RWPE2 (cell line): ENCODE measurements around the gene BICDL2.
"Not testable (repeated sequence)": the region's sequence is repeated elsewhere in the genome, so short reads cannot be mapped to it uniquely, and the experiment has no call there.

ENCODE experiments used
- ATAC-seq: fragments of 200-7000 bp; cut with Tn5 transposase; 3 replicates; pipeline ENCODE4 v1.9.1; 2021; ENCODE audit warnings: low read depth
- DNase-seq: peaks from one replicate; pipeline ENCODE4 v3.0.0-alpha.2; 2020; ENCODE audit warnings: low spot score
- H3K27ac ChIP-seq: fragments of 450-650 bp; 2 replicates; pipeline ENCODE4 v1.5.1; 2017; ENCODE audit warnings: mild to moderate bottlenecking; ENCODE audit not compliant: poor library complexity, severe bottlenecking
- H3K27me3 ChIP-seq: fragments of 250-450 bp; sonication (Bioruptor Pico); 2 replicates; pipeline ENCODE4 v1.5.1; 2021; ENCODE audit warnings: mild to moderate bottlenecking, moderate library complexity; ENCODE audit not compliant: insufficient read depth, poor library complexity, severe bottlenecking
- H3K36me3 ChIP-seq: fragments of 250-450 bp; sonication (Bioruptor Pico); 2 replicates; pipeline ENCODE4 v1.5.1; 2020; ENCODE audit warnings: low read depth, mild to moderate bottlenecking, moderate library complexity
- H3K4me1 ChIP-seq: fragments of 250-450 bp; sonication (Bioruptor Pico); 2 replicates; pipeline ENCODE4 v1.5.1; 2021; ENCODE audit warnings: mild to moderate bottlenecking, moderate library complexity; ENCODE audit not compliant: insufficient read depth, poor library complexity, severe bottlenecking
- H3K4me3 ChIP-seq: fragments of 250-450 bp; sonication (Bioruptor Pico); 2 replicates; pipeline ENCODE4 v1.5.1; 2021; ENCODE audit warnings: mild to moderate bottlenecking, moderate library complexity; ENCODE audit not compliant: severe bottlenecking
- H3K9me3 ChIP-seq: fragments of 250-450 bp; sonication (Bioruptor Pico); 2 replicates; pipeline ENCODE4 v1.5.1; 2021; ENCODE audit warnings: mild to moderate bottlenecking, moderate library complexity; ENCODE audit not compliant: severe bottlenecking
- CTCF ChIP-seq: fragments of 450-650 bp; IDR thresholded peaks from one replicate; pipeline ENCODE4 v1.5.1; 2017; ENCODE audit warnings: mild to moderate bottlenecking, moderate library complexity; ENCODE audit not compliant: poor library complexity, severe bottlenecking

BICDL2 gene

GRCh38 chr16:3054965-3055733 lies 18.4 kb upstream of the BICDL2 start:
- TF ChIP-seq CTCF = no peak
- no peaks in the 10 kb centered on the region for H3K9me3 ChIP-seq
- H3K27me3 ChIP-seq = peaks cover 6% of the 10 kb centered on the region
- no peaks in the 10 kb centered on the region for H3K36me3 ChIP-seq
- DNase-seq = no peak
- H3K27ac ChIP-seq = no peak overlapping the region
- no peak overlapping the region for H3K4me3 ChIP-seq
- H3K4me1 ChIP-seq = no peaks in the 10 kb centered on the region
- no peak for ATAC-seq

DNA sequence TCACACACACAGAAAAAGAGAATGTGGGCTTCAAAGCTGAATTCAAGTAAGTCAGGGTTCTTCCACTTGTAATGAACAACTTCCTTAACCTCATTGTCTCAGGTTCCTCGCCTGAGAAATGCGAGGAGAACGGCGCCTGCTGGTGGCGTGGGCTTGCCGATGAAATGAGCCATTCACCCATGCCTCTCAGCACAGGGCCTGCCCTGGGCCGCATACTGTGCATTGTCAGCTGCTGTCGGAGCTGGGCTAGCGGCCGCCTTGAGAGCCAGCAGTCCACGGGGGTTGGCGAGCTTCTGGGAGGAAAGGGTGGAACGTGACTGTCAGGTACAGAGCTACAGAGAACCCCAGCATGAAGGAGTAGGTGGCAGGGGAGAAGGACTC lies 16.6 kb upstream of the BICDL2 start:
- H3K9me3 ChIP-seq, H3K27me3 ChIP-seq, H3K36me3 ChIP-seq, H3K4me1 ChIP-seq, DNase-seq, H3K27ac ChIP-seq, ATAC-seq, H3K4me3 ChIP-seq: not testable (repeated sequence)

GRCh38 chr16:3052571-3053329 lies 16.0 kb upstream of the BICDL2 start:
- not testable (repeated sequence) for H3K4me1 ChIP-seq, H3K36me3 ChIP-seq, H3K4me3 ChIP-seq, H3K27ac ChIP-seq, DNase-seq, H3K9me3 ChIP-seq, ATAC-seq
- peaks cover 14% of the 10 kb centered on the region for H3K27me3 ChIP-seq

DNA sequence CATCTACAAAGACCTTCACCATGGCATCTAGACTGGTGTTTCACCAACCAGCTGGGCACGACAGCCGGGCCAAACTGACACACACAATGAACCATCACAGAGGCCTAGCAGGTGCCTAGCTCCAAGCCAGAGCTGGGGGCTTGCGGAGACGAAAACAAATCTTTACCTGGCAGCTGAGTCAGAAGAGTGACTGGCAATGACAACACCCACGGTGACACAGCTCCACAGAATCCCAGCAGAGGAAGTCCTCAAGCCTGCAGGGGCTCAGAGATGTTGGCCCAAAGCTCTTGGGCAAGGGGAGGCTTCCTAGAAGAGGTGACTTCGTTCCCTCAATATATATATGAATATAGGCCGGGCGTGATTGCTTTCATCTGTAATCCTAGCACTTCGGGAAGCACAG lies 14.8 kb upstream of the BICDL2 start:
- DNase-seq = no peak
- no peak for TF ChIP-seq CTCF
- Histone ChIP-seq H3K9me3 (no peaks in the 10 kb centered on the region), H3K27ac (no peak overlapping the region), H3K4me3 (no peak overlapping the region), H3K27me3 (peaks cover 24% of the 10 kb centered on the region), H3K4me1 (no peaks in the 10 kb centered on the region), H3K36me3 (no peaks in the 10 kb centered on the region)
- ATAC-seq = no peak

DNA sequence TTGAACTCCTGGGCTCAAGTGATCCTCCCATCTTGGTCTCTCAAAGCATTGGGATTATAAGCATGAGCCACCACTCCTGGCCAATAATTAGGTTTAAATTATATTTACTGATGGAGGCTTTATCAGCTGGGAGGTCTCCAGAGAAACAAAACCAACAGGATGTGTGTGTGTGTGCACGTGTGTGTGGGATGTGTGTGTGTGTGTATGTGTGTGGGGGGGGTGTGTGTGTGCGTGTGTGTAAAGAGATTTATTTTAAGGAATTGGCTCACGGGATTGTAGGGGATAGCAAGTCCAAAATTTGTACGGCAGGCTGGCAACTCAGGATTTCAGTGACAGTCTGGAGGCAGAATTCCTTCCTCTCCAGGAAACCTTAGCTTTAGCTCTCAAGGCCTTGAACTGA lies 14.3 kb upstream of the BICDL2 start:
- DNase-seq (no peak), ATAC-seq (no peak)
- no peak overlapping the region for H3K27ac ChIP-seq
- no peak overlapping the region for H3K4me3 ChIP-seq
- no peaks in the 10 kb centered on the region for H3K9me3 ChIP-seq
- H3K4me1 ChIP-seq = no peaks in the 10 kb centered on the region
- H3K36me3 ChIP-seq = no peaks in the 10 kb centered on the region
- TF ChIP-seq CTCF = no peak
- peaks cover 26% of the 10 kb centered on the region for H3K27me3 ChIP-seq

DNA sequence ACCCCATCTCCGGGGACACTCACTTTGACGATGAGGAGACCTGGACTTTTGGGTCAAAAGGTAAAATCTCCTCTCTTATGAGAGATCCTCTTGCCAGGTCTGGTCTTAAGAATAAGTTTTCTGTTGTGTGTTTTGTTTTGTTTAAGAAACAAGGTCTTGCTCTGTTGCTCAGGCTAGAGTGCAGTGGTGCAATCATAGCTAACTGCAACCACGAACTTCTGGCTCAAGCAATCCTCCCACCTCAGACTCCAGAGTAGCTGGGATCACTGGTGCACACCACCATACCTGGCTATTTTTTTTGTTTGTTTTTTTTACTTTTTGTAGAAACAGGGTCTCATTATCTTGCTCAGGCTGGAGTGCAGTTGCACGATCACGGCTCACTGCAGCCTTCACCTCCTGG lies 13.7 kb upstream of the BICDL2 start:
- Histone ChIP-seq H3K4me3 (no peak overlapping the region), H3K4me1 (no peaks in the 10 kb centered on the region), H3K27me3 (peaks cover 30% of the 10 kb centered on the region), H3K9me3 (no peaks in the 10 kb centered on the region), H3K27ac (no peak overlapping the region), H3K36me3 (no peaks in the 10 kb centered on the region)
- no peak for TF ChIP-seq CTCF
- ATAC-seq = no peak
- no peak for DNase-seq
